ENCODE measurements around the gene CTNNA2.
A peak's percentile ranks its signal among the peaks of the same experiment; 100 is the strongest.

The CTNNA2 gene

DNA sequence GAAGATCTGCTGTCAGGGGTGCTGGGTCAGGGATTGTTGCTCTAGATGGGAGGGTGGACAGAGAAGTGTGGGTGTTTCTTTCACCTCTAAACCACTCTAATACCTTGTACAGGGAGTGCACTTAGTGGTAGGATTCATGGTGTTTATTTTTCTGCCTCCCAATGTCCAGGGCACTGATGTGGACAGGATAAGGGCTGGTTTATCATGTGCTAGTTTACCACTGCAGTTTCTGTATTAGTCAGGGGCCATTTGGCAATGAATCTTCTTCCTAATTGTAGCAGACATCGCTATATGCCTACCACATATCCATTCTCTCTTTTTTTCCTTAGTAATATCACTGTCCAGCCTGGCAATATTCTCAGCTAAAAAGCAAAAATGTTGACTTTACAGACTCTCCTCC, 842.0 kb downstream of the CTNNA2 start:
- no peak; the same call in 2 of the 3 replicates for ATAC-seq
- TF ChIP-seq, protein P1, sequence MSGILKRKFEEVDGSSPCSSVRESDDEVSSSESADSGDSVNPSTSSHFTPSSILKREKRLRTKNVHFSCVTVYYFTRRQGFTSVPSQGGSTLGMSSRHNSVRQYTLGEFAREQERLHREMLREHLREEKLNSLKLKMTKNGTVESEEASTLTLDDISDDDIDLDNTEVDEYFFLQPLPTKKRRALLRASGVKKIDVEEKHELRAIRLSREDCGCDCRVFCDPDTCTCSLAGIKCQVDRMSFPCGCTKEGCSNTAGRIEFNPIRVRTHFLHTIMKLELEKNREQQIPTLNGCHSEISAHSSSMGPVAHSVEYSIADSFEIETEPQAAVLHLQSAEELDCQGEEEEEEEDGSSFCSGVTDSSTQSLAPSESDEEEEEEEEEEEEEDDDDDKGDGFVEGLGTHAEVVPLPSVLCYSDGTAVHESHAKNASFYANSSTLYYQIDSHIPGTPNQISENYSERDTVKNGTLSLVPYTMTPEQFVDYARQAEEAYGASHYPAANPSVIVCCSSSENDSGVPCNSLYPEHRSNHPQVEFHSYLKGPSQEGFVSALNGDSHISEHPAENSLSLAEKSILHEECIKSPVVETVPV (CRISPR knock-in tag; IDR thresholded peaks at IDR 0.05), result no peak
- TF ChIP-seq, protein P2, sequence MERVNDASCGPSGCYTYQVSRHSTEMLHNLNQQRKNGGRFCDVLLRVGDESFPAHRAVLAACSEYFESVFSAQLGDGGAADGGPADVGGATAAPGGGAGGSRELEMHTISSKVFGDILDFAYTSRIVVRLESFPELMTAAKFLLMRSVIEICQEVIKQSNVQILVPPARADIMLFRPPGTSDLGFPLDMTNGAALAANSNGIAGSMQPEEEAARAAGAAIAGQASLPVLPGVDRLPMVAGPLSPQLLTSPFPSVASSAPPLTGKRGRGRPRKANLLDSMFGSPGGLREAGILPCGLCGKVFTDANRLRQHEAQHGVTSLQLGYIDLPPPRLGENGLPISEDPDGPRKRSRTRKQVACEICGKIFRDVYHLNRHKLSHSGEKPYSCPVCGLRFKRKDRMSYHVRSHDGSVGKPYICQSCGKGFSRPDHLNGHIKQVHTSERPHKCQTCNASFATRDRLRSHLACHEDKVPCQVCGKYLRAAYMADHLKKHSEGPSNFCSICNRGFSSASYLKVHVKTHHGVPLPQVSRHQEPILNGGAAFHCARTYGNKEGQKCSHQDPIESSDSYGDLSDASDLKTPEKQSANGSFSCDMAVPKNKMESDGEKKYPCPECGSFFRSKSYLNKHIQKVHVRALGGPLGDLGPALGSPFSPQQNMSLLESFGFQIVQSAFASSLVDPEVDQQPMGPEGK (CRISPR knock-in tag; IDR thresholded peaks at IDR 0.05; ENCODE audit: borderline replicate concordance), result no peak
- TF ChIP-seq TOX (CRISPR knock-in tag; IDR thresholded peaks at IDR 0.05; ENCODE audit: borderline replicate concordance), result no peak
- no peak for TF ChIP-seq SNAI2 (CRISPR knock-in tag; IDR thresholded peaks at IDR 0.05)
- no peak for TF ChIP-seq BACH2 (CRISPR knock-in tag; IDR thresholded peaks at IDR 0.05; ENCODE audit: borderline replicate concordance)
- TF ChIP-seq RARB (CRISPR knock-in tag; IDR thresholded peaks at IDR 0.05), result no peak
- TF ChIP-seq ESRRG (CRISPR knock-in tag; IDR thresholded peaks at IDR 0.05), result no peak
- TF ChIP-seq ZNF565 (CRISPR knock-in tag; conservative IDR thresholded peaks at IDR 0.05; ENCODE audit: low read depth), result no peak

DNA sequence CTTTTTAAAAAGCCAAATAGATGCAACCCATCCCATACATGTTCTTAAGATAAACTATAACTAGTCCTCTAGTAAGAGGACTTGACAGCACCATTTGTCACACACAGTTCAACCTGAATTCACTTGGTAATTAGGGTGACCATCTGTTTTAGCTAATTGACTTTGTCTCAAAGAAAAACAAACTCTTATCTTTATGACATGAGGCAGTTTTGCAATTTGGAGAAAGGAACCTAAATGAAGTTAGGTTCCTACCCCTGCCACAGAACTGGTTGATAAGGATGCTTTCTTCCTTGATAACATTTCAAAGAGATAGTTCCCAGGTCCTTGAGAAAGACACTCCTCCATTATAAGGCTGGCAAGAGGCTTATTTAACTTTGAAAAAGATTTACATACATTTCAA, 849.1 kb downstream of the CTNNA2 start:
- no peak for ATAC-seq
- TF ChIP-seq TCF4 (CRISPR knock-in tag; IDR thresholded peaks at IDR 0.05; ENCODE audit: borderline replicate concordance), result peak; percentile 75; the same call in 1 of the 2 replicates
- no peak for TF ChIP-seq BACH2 (CRISPR knock-in tag; IDR thresholded peaks at IDR 0.05; ENCODE audit: borderline replicate concordance)
- no peak for TF ChIP-seq RARB (CRISPR knock-in tag; IDR thresholded peaks at IDR 0.05)
- TF ChIP-seq ZFP3 (CRISPR knock-in tag; IDR thresholded peaks at IDR 0.05), result 0 out of 2 replicates have a peak, but pooled peaks have one; percentile 23
- TF ChIP-seq, protein P2 (CRISPR knock-in tag; IDR thresholded peaks at IDR 0.05; ENCODE audit: borderline replicate concordance), result no peak
- no peak for TF ChIP-seq OSR1 (CRISPR knock-in tag; IDR thresholded peaks at IDR 0.05)
- TF ChIP-seq CSDC2 (CRISPR knock-in tag; IDR thresholded peaks at IDR 0.05), result no peak
- TF ChIP-seq ZNF70 (CRISPR knock-in tag; IDR thresholded peaks at IDR 0.05), result no peak
- TF ChIP-seq ARNTL (CRISPR knock-in tag; IDR thresholded peaks at IDR 0.05; ENCODE audit: borderline replicate concordance, low read depth), result no peak
- TF ChIP-seq ISL1 (CRISPR knock-in tag; IDR thresholded peaks at IDR 0.05), result peak; percentile 90
- TF ChIP-seq, protein P3, sequence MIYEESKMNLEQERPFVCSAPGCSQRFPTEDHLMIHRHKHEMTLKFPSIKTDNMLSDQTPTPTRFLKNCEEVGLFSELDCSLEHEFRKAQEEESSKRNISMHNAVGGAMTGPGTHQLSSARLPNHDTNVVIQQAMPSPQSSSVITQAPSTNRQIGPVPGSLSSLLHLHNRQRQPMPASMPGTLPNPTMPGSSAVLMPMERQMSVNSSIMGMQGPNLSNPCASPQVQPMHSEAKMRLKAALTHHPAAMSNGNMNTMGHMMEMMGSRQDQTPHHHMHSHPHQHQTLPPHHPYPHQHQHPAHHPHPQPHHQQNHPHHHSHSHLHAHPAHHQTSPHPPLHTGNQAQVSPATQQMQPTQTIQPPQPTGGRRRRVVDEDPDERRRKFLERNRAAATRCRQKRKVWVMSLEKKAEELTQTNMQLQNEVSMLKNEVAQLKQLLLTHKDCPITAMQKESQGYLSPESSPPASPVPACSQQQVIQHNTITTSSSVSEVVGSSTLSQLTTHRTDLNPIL (CRISPR knock-in tag; IDR thresholded peaks at IDR 0.05; ENCODE audit: low read depth), result 0 out of 2 replicates have a peak, but pooled peaks have one; percentile 20
- no peak for TF ChIP-seq PPARA (CRISPR knock-in tag; IDR thresholded peaks at IDR 0.05; ENCODE audit: borderline replicate concordance)
- TF ChIP-seq, protein P4, sequence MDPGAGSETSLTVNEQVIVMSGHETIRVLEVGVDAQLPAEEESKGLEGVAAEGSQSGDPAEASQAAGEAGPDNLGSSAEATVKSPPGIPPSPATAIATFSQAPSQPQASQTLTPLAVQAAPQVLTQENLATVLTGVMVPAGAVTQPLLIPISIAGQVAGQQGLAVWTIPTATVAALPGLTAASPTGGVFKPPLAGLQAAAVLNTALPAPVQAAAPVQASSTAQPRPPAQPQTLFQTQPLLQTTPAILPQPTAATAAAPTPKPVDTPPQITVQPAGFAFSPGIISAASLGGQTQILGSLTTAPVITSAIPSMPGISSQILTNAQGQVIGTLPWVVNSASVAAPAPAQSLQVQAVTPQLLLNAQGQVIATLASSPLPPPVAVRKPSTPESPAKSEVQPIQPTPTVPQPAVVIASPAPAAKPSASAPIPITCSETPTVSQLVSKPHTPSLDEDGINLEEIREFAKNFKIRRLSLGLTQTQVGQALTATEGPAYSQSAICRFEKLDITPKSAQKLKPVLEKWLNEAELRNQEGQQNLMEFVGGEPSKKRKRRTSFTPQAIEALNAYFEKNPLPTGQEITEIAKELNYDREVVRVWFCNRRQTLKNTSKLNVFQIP (CRISPR knock-in tag; IDR thresholded peaks at IDR 0.05; ENCODE audit: borderline replicate concordance, low read depth), result no peak
- TF ChIP-seq ZFP30 (CRISPR knock-in tag; IDR thresholded peaks at IDR 0.05), result no peak
- no peak for TF ChIP-seq ZNF565 (CRISPR knock-in tag; conservative IDR thresholded peaks at IDR 0.05; ENCODE audit: low read depth)
- TF ChIP-seq ZNF8 (CRISPR knock-in tag; IDR thresholded peaks at IDR 0.05), result no peak
- no peak for TF ChIP-seq GLIS3 (CRISPR knock-in tag; IDR thresholded peaks at IDR 0.05)
- TF ChIP-seq, protein P1 (CRISPR knock-in tag; IDR thresholded peaks at IDR 0.05), result no peak
- TF ChIP-seq, protein P5, sequence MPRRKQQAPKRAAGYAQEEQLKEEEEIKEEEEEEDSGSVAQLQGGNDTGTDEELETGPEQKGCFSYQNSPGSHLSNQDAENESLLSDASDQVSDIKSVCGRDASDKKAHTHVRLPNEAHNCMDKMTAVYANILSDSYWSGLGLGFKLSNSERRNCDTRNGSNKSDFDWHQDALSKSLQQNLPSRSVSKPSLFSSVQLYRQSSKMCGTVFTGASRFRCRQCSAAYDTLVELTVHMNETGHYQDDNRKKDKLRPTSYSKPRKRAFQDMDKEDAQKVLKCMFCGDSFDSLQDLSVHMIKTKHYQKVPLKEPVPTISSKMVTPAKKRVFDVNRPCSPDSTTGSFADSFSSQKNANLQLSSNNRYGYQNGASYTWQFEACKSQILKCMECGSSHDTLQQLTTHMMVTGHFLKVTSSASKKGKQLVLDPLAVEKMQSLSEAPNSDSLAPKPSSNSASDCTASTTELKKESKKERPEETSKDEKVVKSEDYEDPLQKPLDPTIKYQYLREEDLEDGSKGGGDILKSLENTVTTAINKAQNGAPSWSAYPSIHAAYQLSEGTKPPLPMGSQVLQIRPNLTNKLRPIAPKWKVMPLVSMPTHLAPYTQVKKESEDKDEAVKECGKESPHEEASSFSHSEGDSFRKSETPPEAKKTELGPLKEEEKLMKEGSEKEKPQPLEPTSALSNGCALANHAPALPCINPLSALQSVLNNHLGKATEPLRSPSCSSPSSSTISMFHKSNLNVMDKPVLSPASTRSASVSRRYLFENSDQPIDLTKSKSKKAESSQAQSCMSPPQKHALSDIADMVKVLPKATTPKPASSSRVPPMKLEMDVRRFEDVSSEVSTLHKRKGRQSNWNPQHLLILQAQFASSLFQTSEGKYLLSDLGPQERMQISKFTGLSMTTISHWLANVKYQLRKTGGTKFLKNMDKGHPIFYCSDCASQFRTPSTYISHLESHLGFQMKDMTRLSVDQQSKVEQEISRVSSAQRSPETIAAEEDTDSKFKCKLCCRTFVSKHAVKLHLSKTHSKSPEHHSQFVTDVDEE (CRISPR knock-in tag; IDR thresholded peaks at IDR 0.05), result peak; percentile 72; the same call in 1 of the 2 replicates
- TF ChIP-seq TOX (CRISPR knock-in tag; IDR thresholded peaks at IDR 0.05; ENCODE audit: borderline replicate concordance), result no peak
- TF ChIP-seq SNAI2 (CRISPR knock-in tag; IDR thresholded peaks at IDR 0.05), result peak; percentile 79; the same call in 1 of the 2 replicates
- no peak for TF ChIP-seq ZC3H10 (CRISPR knock-in tag; IDR thresholded peaks at IDR 0.05)
- TF ChIP-seq ESRRG (CRISPR knock-in tag; IDR thresholded peaks at IDR 0.05), result no peak
